ENCODE measurements around the gene CSH1. TPM values are rescaled to one million over a fixed set of nuclear protein-coding genes. Genes with fewer than 3 reads are reported as not detected.
"Not testable (repeated sequence)": the region's sequence is repeated elsewhere in the genome, so short reads cannot be mapped to it uniquely, and the experiment has no call there.

CSH1 gene
- total RNA-seq, 4 donors from 2014 or later: not detected

DNA sequence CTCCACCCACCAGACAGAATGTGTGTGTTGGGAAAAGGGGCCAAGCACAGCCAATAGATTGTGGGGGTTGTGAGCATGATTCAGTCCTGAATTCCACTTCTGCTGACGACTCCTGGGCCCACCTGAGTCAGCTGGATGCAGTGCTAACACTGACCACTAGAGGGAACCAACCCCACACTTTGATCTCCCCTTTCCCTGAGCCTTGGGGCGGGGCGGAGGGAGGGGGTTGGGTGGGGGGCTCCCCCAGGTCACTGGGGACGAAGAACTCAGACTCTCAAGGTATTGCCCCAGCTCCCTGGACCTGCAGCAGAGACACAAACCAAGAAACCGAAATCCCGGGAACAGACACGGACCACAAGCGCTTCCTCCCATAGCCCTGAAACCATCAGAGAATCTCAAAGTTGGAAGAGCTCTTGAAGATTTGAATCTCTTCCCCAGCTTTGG, 15.3 kb upstream of the CSH1 start:
- no peaks in the 10 kb centered on the region for H3K36me3 ChIP-seq
- H3K4me1 ChIP-seq: no peaks in the 10 kb centered on the region
- H3K9me3 ChIP-seq: no peaks in the 10 kb centered on the region
- H3K4me3 ChIP-seq: no peak overlapping the region
- WGBS, 2 donors: 35 to 57% methylated on average over 6 to 8 of the region's 8 CpGs
- no peak overlapping the region for H3K27ac ChIP-seq
- peaks cover 0 to 16% of the 10 kb centered on the region in 2 donors for H3K27me3 ChIP-seq
- TF ChIP-seq CTCF (IDR thresholded peaks at IDR 0.05) (peak; percentile 47 to 96 (median 85)), EP300 (IDR thresholded peaks at IDR 0.05) (no peak), POLR2A (IDR thresholded peaks at IDR 0.05) (no peak)
- DNase-seq (ENCODE audit: low spot score in 2 of 2): peak in 1 of 2 donors; percentile 60

- no peak for DNase-seq (ENCODE audit: low spot score in 2 of 2)
These were observed 14.8 kb upstream of the CSH1 start, which contains the start of gene CSHL1 for GRCh38 chr17:63911041-63911635. Gene CSHL1, minus strand, starts transcription at chr17:63911258. Its CDS starts 62 bp downstream, at chr17:63911196.

DNA sequence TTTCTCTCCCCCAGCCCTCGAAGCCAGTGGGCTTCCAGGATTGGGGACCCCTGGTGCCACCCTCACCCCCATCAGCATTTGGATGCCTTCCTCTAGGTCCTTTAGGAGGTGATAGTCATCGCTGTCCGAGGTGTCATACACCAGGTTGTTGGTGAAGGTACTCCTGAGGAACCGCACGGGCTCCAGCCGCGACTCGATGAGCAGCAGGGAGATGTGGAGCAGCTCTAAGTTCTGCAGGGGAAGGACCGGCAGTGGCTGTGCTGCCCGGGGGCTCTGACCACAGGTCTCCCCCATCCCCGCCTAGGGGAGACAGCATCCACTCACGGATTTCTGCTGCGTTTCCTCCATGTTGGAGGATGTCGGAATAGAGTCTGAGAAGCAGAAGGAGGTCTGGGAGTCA, 13.7 kb upstream of the CSH1 start:
- no peaks in the 10 kb centered on the region for H3K36me3 ChIP-seq
- H3K9me3 ChIP-seq: no peaks in the 10 kb centered on the region
- no peak overlapping the region for H3K4me3 ChIP-seq
- H3K27ac ChIP-seq: no peak overlapping the region
- no peaks in the 10 kb centered on the region for H3K4me1 ChIP-seq
- TF ChIP-seq CTCF (IDR thresholded peaks at IDR 0.05): no peak
- TF ChIP-seq POLR2A (IDR thresholded peaks at IDR 0.05): no peak
- TF ChIP-seq EP300 (IDR thresholded peaks at IDR 0.05): no peak
- DNase-seq (ENCODE audit: low spot score in 2 of 2): no peak
- H3K27me3 ChIP-seq: peaks cover 0 to 16% of the 10 kb centered on the region in 2 donors
- WGBS, 2 donors: 77 to 89% methylated on average over 7 to 14 of the region's 14 CpGs

More at GRCh38 chr17:63911041-63911635, 14.8 kb upstream of the CSH1 start, which contains the start of gene CSHL1:
- peaks cover 0 to 16% of the 10 kb centered on the region in 2 donors for H3K27me3 ChIP-seq
- no peak within 1 kb of the TSS for H3K4me3 ChIP-seq
- H3K36me3 ChIP-seq: no peaks in the 10 kb centered on the region
- TF ChIP-seq EP300 (IDR thresholded peaks at IDR 0.05) (no peak), CTCF (IDR thresholded peaks at IDR 0.05) (no peak), POLR2A (IDR thresholded peaks at IDR 0.05) (no peak)
- no peaks in the 10 kb centered on the region for H3K4me1 ChIP-seq
- no peak within 1 kb of the TSS for H3K27ac ChIP-seq
- H3K9me3 ChIP-seq: no peaks in the 10 kb centered on the region
- WGBS, 2 donors: 54 to 76% methylated on average over 15 of the region's 15 CpGs

DNA sequence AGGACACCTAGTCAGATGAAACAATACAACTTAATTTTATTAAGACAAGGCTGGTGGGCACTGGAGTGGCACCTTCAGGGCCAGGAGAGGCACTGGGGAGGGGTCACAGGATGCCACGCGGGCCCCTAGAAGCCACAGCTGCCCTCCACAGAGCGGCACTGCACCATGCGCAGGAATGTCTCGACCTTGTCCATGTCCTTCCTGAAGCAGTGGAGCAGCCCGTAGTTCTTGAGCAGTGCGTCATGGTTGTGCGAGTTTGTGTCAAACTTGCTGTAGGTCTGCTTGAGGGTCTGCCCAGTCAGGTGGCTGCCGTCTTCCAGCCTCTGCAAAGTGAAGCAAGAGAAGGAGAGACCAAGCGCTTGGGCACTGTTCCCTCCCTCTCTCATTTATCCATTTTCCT, 13.2 kb upstream of the CSH1 start:
- H3K36me3 ChIP-seq; DNase-seq (ENCODE audit: low spot score in 2 of 2); H3K4me1 ChIP-seq; H3K4me3 ChIP-seq; H3K27ac ChIP-seq; H3K9me3 ChIP-seq: not testable (repeated sequence)
- H3K27me3 ChIP-seq: peaks cover 0 to 16% of the 10 kb centered on the region in 2 donors
- 88 to 91% methylated on average over 10 of the region's 10 CpGs for WGBS, 2 donors

GRCh38 chr17:63907161-63907778, 10.9 kb upstream of the CSH1 start:
- H3K4me1 ChIP-seq; H3K4me3 ChIP-seq; DNase-seq (ENCODE audit: low spot score in 2 of 2); H3K36me3 ChIP-seq; H3K27ac ChIP-seq; H3K9me3 ChIP-seq: not testable (repeated sequence)
- H3K27me3 ChIP-seq: peaks cover 0 to 16% of the 10 kb centered on the region in 2 donors
- WGBS, 2 donors: 56 to 60% methylated on average over 12 of the region's 12 CpGs

GRCh38 chr17:63904796-63905195, 8.4 kb upstream of the CSH1 start:
- not testable (repeated sequence) for H3K4me1 ChIP-seq; H3K27me3 ChIP-seq; H3K36me3 ChIP-seq; H3K9me3 ChIP-seq; H3K4me3 ChIP-seq; H3K27ac ChIP-seq; DNase-seq (ENCODE audit: low spot score in 2 of 2)
- 83 to 86% methylated on average over 8 of the region's 8 CpGs for WGBS, 2 donors
